WTC11 (cell line): ENCODE results near the gene GATAD2A. TPM values are rescaled to one million over a fixed set of nuclear protein-coding genes. Genes with fewer than 3 reads are reported as not detected.

Experiments
- ATAC-seq: fragments of 200-7000 bp; cut with Tn5 transposase; 2 replicates; pipeline ENCODE4 v1.10.0; 2021; ENCODE audit warnings: mild to moderate bottlenecking, moderate library complexity
- CTCF ChIA-PET: fragments of 300-600 bp; sonication (Branson Sonifier 250); formaldehyde crosslinking; loops from one replicate; lab custom pipeline; 2021; ENCODE audit warnings: antibody characterized with exemption; lab: Charles Lee
- POLR2A ChIA-PET: fragments of 350-600 bp; sonication (Branson Sonifier 250); formaldehyde crosslinking; loops from one replicate; lab custom pipeline; 2021; ENCODE audit warnings: antibody characterized with exemption; lab: Charles Lee
- DNase-seq: peaks from one replicate; pipeline ENCODE4 v3.0.0; 2021; ENCODE audit warnings: low spot score
- H3K27ac Mint-ChIP-seq: 2 replicates; pipeline ENCODE4 v1.8.0; 2021; ENCODE audit warnings: mixed read lengths
- H3K27me3 Mint-ChIP-seq: 2 replicates; pipeline ENCODE4 v1.8.0; 2021; ENCODE audit warnings: low read depth, mild to moderate bottlenecking, moderate library complexity, mixed read lengths
- H3K36me3 Mint-ChIP-seq: 2 replicates; pipeline ENCODE4 v1.8.0; 2021; ENCODE audit warnings: mixed read lengths
- H3K4me1 Mint-ChIP-seq: 2 replicates; pipeline ENCODE4 v1.8.0; 2022; ENCODE audit warnings: mixed read lengths
- H3K4me3 Mint-ChIP-seq: 2 replicates; pipeline ENCODE4 v1.8.0; 2021; ENCODE audit warnings: mild to moderate bottlenecking, moderate library complexity, mixed read lengths
- H3K9me3 Mint-ChIP-seq: 2 replicates; pipeline ENCODE4 v1.8.0; 2021; ENCODE audit warnings: mixed read lengths
- ATF1 ChIP-seq: sonication (generic); formaldehyde crosslinking; IDR thresholded peaks from 2 replicates; pipeline ENCODE4 v1.8.1; 2023; ENCODE audit warnings: mild to moderate bottlenecking, moderate library complexity, missing genetic modification reagents
- ATF3 ChIP-seq: sonication (generic); formaldehyde crosslinking; conservative IDR thresholded peaks from 2 replicates; pipeline ENCODE4 v1.8.1; 2022; ENCODE audit warnings: mild to moderate bottlenecking, missing genetic modification reagents
- CBFB ChIP-seq: sonication (generic); formaldehyde crosslinking; IDR thresholded peaks from 2 replicates; pipeline ENCODE4 v1.8.1; 2022; ENCODE audit warnings: mild to moderate bottlenecking, low read depth, missing genetic modification reagents
- CDX4 ChIP-seq: fragments of 250-450 bp; sonication (Bioruptor Pico); IDR thresholded peaks from 2 replicates; pipeline ENCODE4 v1.9.0; 2021; ENCODE audit warnings: moderate library complexity, mild to moderate bottlenecking, inconsistent platforms, borderline replicate concordance
- E2F5 ChIP-seq: sonication (generic); formaldehyde crosslinking; IDR thresholded peaks from 2 replicates; pipeline ENCODE4 v1.8.1; 2022; ENCODE audit warnings: mild to moderate bottlenecking, moderate library complexity, missing genetic modification reagents
- ETV6 ChIP-seq: sonication (generic); formaldehyde crosslinking; IDR thresholded peaks from 2 replicates; pipeline ENCODE4 v1.8.1; 2022; ENCODE audit warnings: mild to moderate bottlenecking, missing genetic modification reagents
- FOXK1 ChIP-seq: sonication (generic); formaldehyde crosslinking; IDR thresholded peaks from 2 replicates; pipeline ENCODE4 v1.8.0; 2022; ENCODE audit warnings: mild to moderate bottlenecking, moderate library complexity, missing genetic modification reagents
- GABPB1 ChIP-seq: sonication (generic); formaldehyde crosslinking; IDR thresholded peaks from 2 replicates; pipeline ENCODE4 v1.8.1; 2023; ENCODE audit warnings: mild to moderate bottlenecking, missing genetic modification reagents
- GRHL2 ChIP-seq: fragments of 250-450 bp; sonication (Bioruptor Pico); IDR thresholded peaks from 2 replicates; pipeline ENCODE4 v1.8.0; 2022; ENCODE audit warnings: mild to moderate bottlenecking, moderate library complexity; ENCODE audit not compliant: insufficient replicate concordance, severe bottlenecking
- GTF2I ChIP-seq: fragments of 250-450 bp; sonication (Bioruptor Pico); conservative IDR thresholded peaks from 2 replicates; pipeline ENCODE4 v1.4.0; 2021; ENCODE audit warnings: mild to moderate bottlenecking
- MYBL2 ChIP-seq: sonication (generic); formaldehyde crosslinking; IDR thresholded peaks from 2 replicates; pipeline ENCODE4 v1.8.1; 2023; ENCODE audit warnings: mild to moderate bottlenecking, moderate library complexity, missing genetic modification reagents
- NFATC4 ChIP-seq: fragments of 250-450 bp; sonication (Bioruptor Pico); IDR thresholded peaks from 2 replicates; pipeline ENCODE4 v1.9.0; 2021; ENCODE audit warnings: mild to moderate bottlenecking
- NFE2L1 ChIP-seq: sonication (generic); formaldehyde crosslinking; IDR thresholded peaks from 2 replicates; pipeline ENCODE4 v1.8.1; 2023; ENCODE audit warnings: missing genetic modification reagents
- NFYB ChIP-seq: sonication (generic); formaldehyde crosslinking; conservative IDR thresholded peaks from 2 replicates; pipeline ENCODE4 v1.8.0; 2022; ENCODE audit warnings: low read depth, missing genetic modification reagents
- NR2C2 ChIP-seq: sonication (generic); formaldehyde crosslinking; IDR thresholded peaks from 2 replicates; pipeline ENCODE4 v1.8.0; 2022; ENCODE audit warnings: mild to moderate bottlenecking, missing genetic modification reagents
- NR3C1 ChIP-seq: sonication (generic); formaldehyde crosslinking; conservative IDR thresholded peaks from 2 replicates; pipeline ENCODE4 v1.8.1; 2023; ENCODE audit warnings: low read depth, mild to moderate bottlenecking, missing genetic modification reagents
- PRRX2 ChIP-seq: fragments of 250-450 bp; sonication (Bioruptor Pico); IDR thresholded peaks from 2 replicates; pipeline ENCODE4 v1.8.0; 2021; ENCODE audit warnings: mild to moderate bottlenecking
- RORB ChIP-seq: fragments of 250-450 bp; sonication (Bioruptor Pico); IDR thresholded peaks from 2 replicates; pipeline ENCODE4 v1.9.0; 2021; ENCODE audit warnings: mild to moderate bottlenecking
- TEAD1 ChIP-seq: sonication (generic); formaldehyde crosslinking; IDR thresholded peaks from 2 replicates; pipeline ENCODE4 v1.8.0; 2022; ENCODE audit warnings: mild to moderate bottlenecking, missing genetic modification reagents
- TEAD4 ChIP-seq: sonication (generic); formaldehyde crosslinking; IDR thresholded peaks from 2 replicates; pipeline ENCODE4 v1.8.0; 2022; ENCODE audit warnings: mild to moderate bottlenecking, missing genetic modification reagents
- ZBTB21 ChIP-seq: sonication (generic); formaldehyde crosslinking; IDR thresholded peaks from 2 replicates; pipeline ENCODE4 v1.8.1; 2023; ENCODE audit warnings: mild to moderate bottlenecking, missing genetic modification reagents, borderline replicate concordance
- ZNF121 ChIP-seq: sonication (generic); formaldehyde crosslinking; IDR thresholded peaks from 2 replicates; pipeline ENCODE4 v1.8.0; 2023; ENCODE audit warnings: missing genetic modification reagents
- ZNF317 ChIP-seq: sonication (generic); formaldehyde crosslinking; IDR thresholded peaks from 2 replicates; pipeline ENCODE4 v1.8.1; 2023; ENCODE audit warnings: low read depth, mild to moderate bottlenecking, moderate library complexity, missing genetic modification reagents, borderline replicate concordance
- ZNF532 ChIP-seq: fragments of 250-450 bp; sonication (Bioruptor Pico); IDR thresholded peaks from 2 replicates; pipeline ENCODE4 v1.9.0; 2021; ENCODE audit warnings: mild to moderate bottlenecking, borderline replicate concordance
- ZSCAN18 ChIP-seq: fragments of 250-450 bp; sonication (Bioruptor Pico); IDR thresholded peaks from 2 replicates; pipeline ENCODE4 v2.1.2; 2022; ENCODE audit warnings: mild to moderate bottlenecking, moderate library complexity
- total RNA-seq: library from RNA; stranded (reverse); gene quantifications from 3 replicates; pipeline ENCODE4 v1.2.3, GENCODE V29; 2021

The GATAD2A gene
- total RNA-seq, 1 experiment from 2014 or later, result 209 TPM

- ChIA-PET POLR2A (interaction anchor here (0.5 to 0.6 kb wide), 2 partner anchors 10 to 309 kb away, joined by 3 to 4 read pairs; no protein-coding TSS in a partner anchor), CTCF (interaction anchor here (0.6 to 2.8 kb wide), 4 partner anchors 8 to 97 kb away, joined by 3 to 9 read pairs (median 6); partner anchors contain the start of gene GMIP)
- Mint-ChIP-seq H3K36me3 (no peaks in the 10 kb centered on the region), H3K9me3 (no peaks in the 10 kb centered on the region), H3K4me3 (no peak overlapping the region), H3K27ac (no peak overlapping the region), H3K4me1 (no peaks in the 10 kb centered on the region), H3K27me3 (no peaks in the 10 kb centered on the region)
- ATAC-seq, result no peak
- TF ChIP-seq ZNF317 (CRISPR knock-in tag) (no peak), ZNF121 (no peak)
- DNase-seq, result peak; percentile 8
These were observed 141.3 kb downstream of the GATAD2A start for GRCh38 chr19:19546751-19547162.

GRCh38 chr19:19547674-19548336 is 142.3 kb downstream of the GATAD2A start:
- ChIA-PET CTCF (interaction anchor here (0.7 to 2.8 kb wide), 3 partner anchors 16 to 181 kb away, joined by 3 to 9 read pairs (median 4); partner anchors contain the start of gene GMIP), POLR2A (interaction anchor here (0.5 kb wide), 1 partner anchor 9 kb away, joined by 4 read pairs; no protein-coding TSS in a partner anchor)
- no peaks in the 10 kb centered on the region for H3K27me3 Mint-ChIP-seq
- no peaks in the 10 kb centered on the region for H3K4me1 Mint-ChIP-seq
- no peak overlapping the region for H3K27ac Mint-ChIP-seq
- ATAC-seq, result no peak
- H3K36me3 Mint-ChIP-seq, result no peaks in the 10 kb centered on the region
- no peak for TF ChIP-seq GTF2I (CRISPR knock-in tag)
- no peak for TF ChIP-seq ATF3 (CRISPR knock-in tag)
- TF ChIP-seq PRRX2 (CRISPR knock-in tag), result no peak
- no peak for TF ChIP-seq CBFB
- no peak for TF ChIP-seq FOXK1 (CRISPR knock-in tag)
- TF ChIP-seq ETV6 (CRISPR knock-in tag), result no peak
- no peak for TF ChIP-seq RORB
- TF ChIP-seq NFATC4 (CRISPR knock-in tag), result no peak
- no peak for TF ChIP-seq NFE2L1 (CRISPR knock-in tag)
- no peak for TF ChIP-seq CDX4
- TF ChIP-seq ATF1 (CRISPR knock-in tag), result no peak
- TF ChIP-seq ZNF121, result no peak
- no peak for TF ChIP-seq ZNF532 (CRISPR knock-in tag)
- TF ChIP-seq NR3C1 (CRISPR knock-in tag), result no peak
- TF ChIP-seq TEAD4 (CRISPR knock-in tag), result no peak
- no peak overlapping the region for H3K4me3 Mint-ChIP-seq
- H3K9me3 Mint-ChIP-seq, result no peaks in the 10 kb centered on the region
- DNase-seq, result no peak

GRCh38 chr19:19548915-19549759 is 143.7 kb downstream of the GATAD2A start:
- Mint-ChIP-seq H3K4me3 (no peak overlapping the region), H3K36me3 (no peaks in the 10 kb centered on the region), H3K4me1 (no peaks in the 10 kb centered on the region), H3K27me3 (no peaks in the 10 kb centered on the region), H3K27ac (no peak overlapping the region), H3K9me3 (no peaks in the 10 kb centered on the region)
- POLR2A ChIA-PET, result no interaction called here
- no peak for ATAC-seq
- no peak for DNase-seq
- TF ChIP-seq GRHL2 (CRISPR knock-in tag) (no peak), MYBL2 (CRISPR knock-in tag) (no peak), E2F5 (CRISPR knock-in tag) (no peak), ZBTB21 (no peak), GABPB1 (CRISPR knock-in tag) (no peak), NR2C2 (CRISPR knock-in tag) (no peak), GTF2I (CRISPR knock-in tag) (no peak), NFYB (CRISPR knock-in tag) (no peak), TEAD1 (CRISPR knock-in tag) (no peak), NFATC4 (CRISPR knock-in tag) (no peak), ZSCAN18 (CRISPR knock-in tag) (no peak)
- CTCF ChIA-PET, result interaction anchor here (9.9 kb wide), 1 partner anchor 15 kb away, joined by 408 read pairs; the partner anchor contains the start of genes CILP2 and YJEFN3
